CD4-positive, alpha-beta T cell (primary cell): ENCODE results near the gene KRTAP12-2. TPM values are rescaled to one million over a fixed set of nuclear protein-coding genes. Genes with fewer than 3 reads are reported as not detected.

Source experiments
- ATAC-seq: fragments of 200-7000 bp; cut with Tn5 transposase; one replicate; pipeline ENCODE4 v1.10.0; 2022; ENCODE audit warnings: mild to moderate bottlenecking; ENCODE audit not compliant: poor library complexity
- CTCF ChIA-PET: fragments of 350-600 bp; sonication (Branson Sonifier 250); formaldehyde crosslinking; loops from one replicate; lab custom pipeline; 2021; ENCODE audit warnings: antibody characterized with exemption, inconsistent platforms; lab: Charles Lee
- POLR2A ChIA-PET: fragments of 350-600 bp; sonication (Branson Sonifier 250); formaldehyde crosslinking; loops from one replicate; lab custom pipeline; 2021; ENCODE audit warnings: antibody characterized with exemption, inconsistent platforms; lab: Charles Lee
- DNase-seq, 14 experiments: peaks; one replicate each; pipeline ENCODE4 v3.0.0-alpha.2; 2013 to 2020; ENCODE audit warnings: mixed read lengths in 2 of 14
- H3K27ac ChIP-seq, 2 donors: one replicate each; pipeline versions ENCODE4 v1.5.1 to v1.7.0; 2013; ENCODE audit warnings: low read length in 2 of 2, low read depth in 1 of 2, mild to moderate bottlenecking in 1 of 2
- H3K27me3 ChIP-seq, 2 experiments: 1 replicate in 1 of 2; 2 replicates in 1 of 2; pipeline versions ENCODE4 v1.6.1 to v1.7.0; 2013; ENCODE audit warnings: low read length in 2 of 2, control low read depth in 1 of 2, mild to moderate bottlenecking in 1 of 2, moderate library complexity in 1 of 2; ENCODE audit not compliant: insufficient read depth in 2 of 2, control insufficient read depth in 1 of 2
- H3K36me3 ChIP-seq: one replicate; pipeline ENCODE4 v1.6.1; 2013; ENCODE audit warnings: low read length, control low read depth; ENCODE audit not compliant: insufficient read depth
- H3K4me1 ChIP-seq: one replicate; pipeline ENCODE4 v1.6.1; 2013; ENCODE audit warnings: low read length, control low read depth; ENCODE audit not compliant: insufficient read depth
- H3K4me3 ChIP-seq: one replicate; pipeline ENCODE4 v1.5.1; 2013; ENCODE audit warnings: mild to moderate bottlenecking, low read length, moderate library complexity
- H3K9me3 ChIP-seq, 2 experiments: 1 replicate in 1 of 2; 2 replicates in 1 of 2; pipeline versions ENCODE4 v1.6.1 to v1.7.0; 2013; ENCODE audit warnings: low read length in 2 of 2, mild to moderate bottlenecking in 2 of 2, control low read depth in 1 of 2, moderate library complexity in 1 of 2; ENCODE audit not compliant: control insufficient read depth in 1 of 2, insufficient read depth in 1 of 2
- H3K27ac Mint-ChIP-seq: one replicate; pipeline ENCODE4 v1.8.0; 2020; ENCODE audit warnings: mixed read lengths
- H3K27me3 Mint-ChIP-seq: one replicate; pipeline ENCODE4 v1.8.0; 2021; ENCODE audit warnings: mixed read lengths
- H3K36me3 Mint-ChIP-seq: one replicate; pipeline ENCODE4 v1.8.0; 2021; ENCODE audit warnings: low read depth, mixed read lengths
- H3K4me1 Mint-ChIP-seq: one replicate; pipeline ENCODE4 v1.8.0; 2021; ENCODE audit warnings: low read depth, mixed read lengths
- H3K4me3 Mint-ChIP-seq: one replicate; pipeline ENCODE4 v1.8.0; 2020; ENCODE audit warnings: mild to moderate bottlenecking, mixed read lengths
- H3K9me3 Mint-ChIP-seq: one replicate; pipeline ENCODE4 v1.8.0; 2020; ENCODE audit warnings: mixed read lengths
- CTCF ChIP-seq: fragments of 200-600 bp; IDR thresholded peaks from one replicate; pipeline ENCODE4 v1.8.0; 2022; ENCODE audit warnings: antibody characterized with exemption, mild to moderate bottlenecking
- intact Hi-C, 2 experiments: fragments of 100-400 bp; cut with DNase I in 1 of 2; cut with micrococcal nuclease in 1 of 2; formaldehyde crosslinking; loops; one replicate each; pipeline versions ENCODE4 v1.15.1 to v1.9.0; 2023 to 2025; cut with DNase I, micrococcal nuclease
- total RNA-seq, 174 experiments: library from RNA in 2 of 174; stranded (reverse) in 2 of 174; gene quantifications; one replicate each; pipeline ENCODE4 v1.2.3 and lab custom pipeline; 2021 to 2026

The KRTAP12-2 gene
- total RNA-seq, 2 experiments from 2014 or later: not detected

- H3K27ac Mint-ChIP-seq: no peak overlapping the region
- peaks cover 11% of the 10 kb centered on the region for H3K36me3 Mint-ChIP-seq
- Histone ChIP-seq H3K4me3 (no peak overlapping the region), H3K27me3 (no peaks in the 10 kb centered on the region), H3K4me1 (peaks cover 29% of the 10 kb centered on the region), H3K9me3 (peaks cover 4 to 29% of the 10 kb centered on the region in 2 experiments), H3K36me3 (no peaks in the 10 kb centered on the region), H3K27ac (no peak overlapping the region)
- no peaks in the 10 kb centered on the region for H3K27me3 Mint-ChIP-seq
- ATAC-seq (no peak), DNase-seq (peak in 1 of 14 experiments; percentile 3)
- intact Hi-C loops: loop anchor here in 1 of 2 experiments (5.0 kb wide), 1 partner anchor 34 kb away; no protein-coding TSS in a partner anchor
- H3K4me3 Mint-ChIP-seq: no peak overlapping the region
- POLR2A ChIA-PET: no interaction called here
- H3K4me1 Mint-ChIP-seq: peaks cover 19% of the 10 kb centered on the region
- TF ChIP-seq CTCF: no peak
- peaks cover 4% of the 10 kb centered on the region for H3K9me3 Mint-ChIP-seq
- CTCF ChIA-PET: interaction anchor here (0.7 kb wide), 1 partner anchor 129 kb away, joined by 4 read pairs; no protein-coding TSS in a partner anchor
Measured at GRCh38 chr21:44650973-44651675, 15.6 kb downstream of the KRTAP12-2 start.

GRCh38 chr21:44650265-44650972 is 16.3 kb downstream of the KRTAP12-2 start:
- Histone ChIP-seq H3K4me3 (no peak overlapping the region), H3K27ac (no peak overlapping the region), H3K27me3 (no peaks in the 10 kb centered on the region), H3K36me3 (no peaks in the 10 kb centered on the region), H3K9me3 (peaks cover 0 to 27% of the 10 kb centered on the region in 2 experiments), H3K4me1 (peaks cover 22% of the 10 kb centered on the region)
- Mint-ChIP-seq H3K4me1 (peaks cover 17% of the 10 kb centered on the region), H3K27me3 (no peaks in the 10 kb centered on the region), H3K4me3 (no peak overlapping the region), H3K36me3 (peaks cover 8% of the 10 kb centered on the region), H3K9me3 (peaks cover 4% of the 10 kb centered on the region), H3K27ac (no peak overlapping the region)
- ChIA-PET CTCF (no interaction called here), POLR2A (no interaction called here)
- ATAC-seq (no peak), DNase-seq (peak in 1 of 14 experiments; percentile 8)
- TF ChIP-seq CTCF: no peak
- intact Hi-C loops: loop anchor here in 1 of 2 experiments (5.0 kb wide), 1 partner anchor 33 kb away; no protein-coding TSS in a partner anchor

- TF ChIP-seq CTCF: no peak
- H3K4me3 Mint-ChIP-seq: no peak overlapping the region
- DNase-seq (peak in 1 of 14 experiments; percentile 5), ATAC-seq (no peak)
- Histone ChIP-seq H3K27ac (no peak overlapping the region), H3K27me3 (no peaks in the 10 kb centered on the region), H3K36me3 (no peaks in the 10 kb centered on the region), H3K4me1 (peaks cover 14% of the 10 kb centered on the region), H3K4me3 (no peak overlapping the region), H3K9me3 (peaks cover 5 to 25% of the 10 kb centered on the region in 2 experiments)
- peaks cover 8% of the 10 kb centered on the region for H3K9me3 Mint-ChIP-seq
- ChIA-PET CTCF (no interaction called here), POLR2A (no interaction called here)
- H3K27me3 Mint-ChIP-seq: no peaks in the 10 kb centered on the region
- H3K4me1 Mint-ChIP-seq: peaks cover 15% of the 10 kb centered on the region
- no peak overlapping the region for H3K27ac Mint-ChIP-seq
- H3K36me3 Mint-ChIP-seq: peaks cover 8% of the 10 kb centered on the region
- intact Hi-C loops: loop anchor here in 1 of 2 experiments (5.0 kb wide), 1 partner anchor 32 kb away; no protein-coding TSS in a partner anchor
Measured at GRCh38 chr21:44649521-44650100, 17.1 kb downstream of the KRTAP12-2 start.
